T-helper 22 cell (primary cell): ENCODE data around the gene PP2D1.
A peak's percentile ranks its signal among the peaks of the same experiment; 100 is the strongest.
"Not testable (repeated sequence)": the region's sequence is repeated elsewhere in the genome, so short reads cannot be mapped to it uniquely, and the experiment has no call there.

ENCODE experiments used
- DNase-seq: peaks from one replicate; pipeline ENCODE4 v3.0.0-alpha.2; 2020; ENCODE audit warnings: low read depth

PP2D1 gene

GRCh38 chr3:20040548-20041196 is 28.6 kb upstream of the PP2D1 start:
- DNase-seq = peak; percentile 60

GRCh38 chr3:20039765-20040547 is 27.9 kb upstream of the PP2D1 start, which contains the start of gene KAT2B:
TSS of gene KAT2B (plus strand) at chr3:20040446. CDS start at chr3:20040478, 32 bp downstream.
- DNase-seq = peak; percentile 74

GRCh38 chr3:20039466-20039764 is 27.4 kb upstream of the PP2D1 start:
- no peak for DNase-seq

GRCh38 chr3:20038699-20039465 is 26.8 kb upstream of the PP2D1 start:
- no peak for DNase-seq

GRCh38 chr3:20037255-20037996 is 25.4 kb upstream of the PP2D1 start:
- DNase-seq = no peak

GRCh38 chr3:20035019-20035418 is 23.0 kb upstream of the PP2D1 start:
- DNase-seq = no peak

- DNase-seq = not testable (repeated sequence)
Measured at GRCh38 chr3:20031939-20032338, 19.9 kb upstream of the PP2D1 start.

GRCh38 chr3:20028905-20029331 is 16.9 kb upstream of the PP2D1 start:
- DNase-seq = no peak

- DNase-seq = no peak
Measured at GRCh38 chr3:20027136-20027535, 15.1 kb upstream of the PP2D1 start.

GRCh38 chr3:20023623-20024405 is 11.8 kb upstream of the PP2D1 start:
- DNase-seq = no peak

- no peak for DNase-seq
Measured at GRCh38 chr3:20022954-20023622, 11.0 kb upstream of the PP2D1 start.

GRCh38 chr3:20016076-20016475 is 4.0 kb upstream of the PP2D1 start:
- not testable (repeated sequence) for DNase-seq

- no peak for DNase-seq
Measured at GRCh38 chr3:20015525-20015924, 3.5 kb upstream of the PP2D1 start.

- DNase-seq = no peak
Measured at GRCh38 chr3:20013396-20013795, 1.3 kb upstream of the PP2D1 start.

- no peak for DNase-seq
Measured at GRCh38 chr3:20008646-20009045, 3.4 kb downstream of the PP2D1 start.

- DNase-seq = no peak
Measured at GRCh38 chr3:20007960-20008359, 4.1 kb downstream of the PP2D1 start.

GRCh38 chr3:20001932-20002331 is 10.1 kb downstream of the PP2D1 start:
- no peak for DNase-seq

- no peak for DNase-seq
Measured at GRCh38 chr3:19997502-19997901, 14.6 kb downstream of the PP2D1 start.

GRCh38 chr3:19994796-19995195 is 17.3 kb downstream of the PP2D1 start:
- no peak for DNase-seq

- DNase-seq = not testable (repeated sequence)
Measured at GRCh38 chr3:19988904-19989303, 23.2 kb downstream of the PP2D1 start.

GRCh38 chr3:19972054-19972453 is 40.0 kb downstream of the PP2D1 start:
- no peak for DNase-seq
